Dermis blood vessel endothelial cell (primary cell): Measurements from ENCODE around the gene MAPT. TPM values are rescaled to one million over a fixed set of nuclear protein-coding genes. Genes with fewer than 3 reads are reported as not detected.
"Not testable (repeated sequence)": the region's sequence is repeated elsewhere in the genome, so short reads cannot be mapped to it uniquely, and the experiment has no call there.

ENCODE experiments used
- DNase-seq: peaks from one replicate; pipeline ENCODE4 v3.0.0; 2010
- total RNA-seq: library from RNA; depleted of rRNA; stranded (reverse); fragments of >200 nt; gene quantifications from 2 replicates; pipeline ENCODE4 v1.2.3, GENCODE V29; 2014

The MAPT gene
- total RNA-seq, 1 donor from 2014 or later: under 0.01 TPM

DNA sequence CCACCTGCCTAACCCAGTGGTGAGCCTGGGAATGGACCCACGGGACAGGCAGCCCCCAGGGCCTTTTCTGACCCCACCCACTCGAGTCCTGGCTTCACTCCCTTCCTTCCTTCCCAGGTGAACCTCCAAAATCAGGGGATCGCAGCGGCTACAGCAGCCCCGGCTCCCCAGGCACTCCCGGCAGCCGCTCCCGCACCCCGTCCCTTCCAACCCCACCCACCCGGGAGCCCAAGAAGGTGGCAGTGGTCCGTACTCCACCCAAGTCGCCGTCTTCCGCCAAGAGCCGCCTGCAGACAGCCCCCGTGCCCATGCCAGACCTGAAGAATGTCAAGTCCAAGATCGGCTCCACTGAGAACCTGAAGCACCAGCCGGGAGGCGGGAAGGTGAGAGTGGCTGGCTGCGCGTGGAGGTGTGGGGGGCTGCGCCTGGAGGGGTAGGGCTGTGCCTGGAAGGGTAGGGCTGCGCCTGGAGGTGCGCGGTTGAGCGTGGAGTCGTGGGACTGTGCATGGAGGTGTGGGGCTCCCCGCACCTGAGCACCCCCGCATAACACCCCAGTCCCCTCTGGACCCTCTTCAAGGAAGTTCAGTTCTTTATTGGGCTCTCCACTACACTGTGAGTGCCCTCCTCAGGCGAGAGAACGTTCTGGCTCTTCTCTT is 102.1 kb downstream of the MAPT start:
- DNase-seq: no peak

DNA sequence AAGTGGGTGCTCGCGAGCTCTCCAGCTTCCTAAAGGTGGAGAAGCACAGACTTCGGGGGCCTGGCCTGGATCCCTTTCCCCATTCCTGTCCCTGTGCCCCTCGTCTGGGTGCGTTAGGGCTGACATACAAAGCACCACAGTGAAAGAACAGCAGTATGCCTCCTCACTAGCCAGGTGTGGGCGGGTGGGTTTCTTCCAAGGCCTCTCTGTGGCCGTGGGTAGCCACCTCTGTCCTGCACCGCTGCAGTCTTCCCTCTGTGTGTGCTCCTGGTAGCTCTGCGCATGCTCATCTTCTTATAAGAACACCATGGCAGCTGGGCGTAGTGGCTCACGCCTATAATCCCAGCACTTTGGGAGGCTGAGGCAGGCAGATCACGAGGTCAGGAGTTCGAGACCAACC is 102.8 kb downstream of the MAPT start:
- no peak for DNase-seq

DNA sequence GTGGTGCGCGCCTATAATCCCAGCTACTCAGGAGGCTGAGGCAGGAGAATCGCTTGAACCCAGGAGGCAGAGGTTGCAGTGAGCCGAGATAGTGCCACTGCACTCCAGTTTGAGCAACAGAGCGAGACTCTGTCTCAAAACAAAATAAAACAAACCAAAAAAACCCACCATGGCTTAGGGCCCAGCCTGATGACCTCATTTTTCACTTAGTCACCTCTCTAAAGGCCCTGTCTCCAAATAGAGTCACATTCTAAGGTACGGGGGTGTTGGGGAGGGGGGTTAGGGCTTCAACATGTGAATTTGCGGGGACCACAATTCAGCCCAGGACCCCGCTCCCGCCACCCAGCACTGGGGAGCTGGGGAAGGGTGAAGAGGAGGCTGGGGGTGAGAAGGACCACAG is 103.3 kb downstream of the MAPT start:
- no peak for DNase-seq

DNA sequence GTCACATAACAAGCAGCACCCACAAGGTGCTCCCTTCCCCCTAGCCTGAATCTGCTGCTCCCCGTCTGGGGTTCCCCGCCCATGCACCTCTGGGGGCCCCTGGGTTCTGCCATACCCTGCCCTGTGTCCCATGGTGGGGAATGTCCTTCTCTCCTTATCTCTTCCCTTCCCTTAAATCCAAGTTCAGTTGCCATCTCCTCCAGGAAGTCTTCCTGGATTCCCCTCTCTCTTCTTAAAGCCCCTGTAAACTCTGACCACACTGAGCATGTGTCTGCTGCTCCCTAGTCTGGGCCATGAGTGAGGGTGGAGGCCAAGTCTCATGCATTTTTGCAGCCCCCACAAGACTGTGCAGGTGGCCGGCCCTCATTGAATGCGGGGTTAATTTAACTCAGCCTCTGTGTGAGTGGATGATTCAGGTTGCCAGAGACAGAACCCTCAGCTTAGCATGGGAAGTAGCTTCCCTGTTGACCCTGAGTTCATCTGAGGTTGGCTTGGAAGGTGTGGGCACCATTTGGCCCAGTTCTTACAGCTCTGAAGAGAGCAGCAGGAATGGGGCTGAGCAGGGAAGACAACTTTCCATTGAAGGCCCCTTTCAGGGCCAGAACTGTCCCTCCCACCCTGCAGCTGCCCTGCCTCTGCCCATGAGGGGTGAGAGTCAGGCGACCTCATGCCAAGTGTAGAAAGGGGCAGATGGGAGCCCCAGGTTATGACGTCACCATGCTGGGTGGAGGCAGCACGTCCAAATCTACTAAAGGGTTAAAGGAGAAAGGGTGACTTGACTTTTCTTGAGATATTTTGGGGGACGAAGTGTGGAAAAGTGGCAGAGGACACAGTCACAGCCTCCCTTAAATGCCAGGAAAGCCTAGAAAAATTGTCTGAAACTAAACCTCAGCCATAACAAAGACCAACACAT is 104.9 kb downstream of the MAPT start, which contains the start of gene STH:
TSS of gene STH (plus strand) at position 264 of the 913 bp plus-strand sequence. CDS start at position 294, 30 bp downstream.
- DNase-seq: no peak

DNA sequence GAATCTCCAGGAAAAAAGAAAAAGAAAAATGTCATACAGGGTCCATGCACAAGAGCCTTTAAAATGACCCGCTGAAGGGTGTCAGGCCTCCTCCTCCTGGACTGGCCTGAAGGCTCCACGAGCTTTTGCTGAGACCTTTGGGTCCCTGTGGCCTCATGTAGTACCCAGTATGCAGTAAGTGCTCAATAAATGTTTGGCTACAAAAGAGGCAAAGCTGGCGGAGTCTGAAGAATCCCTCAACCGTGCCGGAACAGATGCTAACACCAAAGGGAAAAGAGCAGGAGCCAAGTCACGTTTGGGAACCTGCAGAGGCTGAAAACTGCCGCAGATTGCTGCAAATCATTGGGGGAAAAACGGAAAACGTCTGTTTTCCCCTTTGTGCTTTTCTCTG is 105.5 kb downstream of the MAPT start:
- DNase-seq: no peak

DNA sequence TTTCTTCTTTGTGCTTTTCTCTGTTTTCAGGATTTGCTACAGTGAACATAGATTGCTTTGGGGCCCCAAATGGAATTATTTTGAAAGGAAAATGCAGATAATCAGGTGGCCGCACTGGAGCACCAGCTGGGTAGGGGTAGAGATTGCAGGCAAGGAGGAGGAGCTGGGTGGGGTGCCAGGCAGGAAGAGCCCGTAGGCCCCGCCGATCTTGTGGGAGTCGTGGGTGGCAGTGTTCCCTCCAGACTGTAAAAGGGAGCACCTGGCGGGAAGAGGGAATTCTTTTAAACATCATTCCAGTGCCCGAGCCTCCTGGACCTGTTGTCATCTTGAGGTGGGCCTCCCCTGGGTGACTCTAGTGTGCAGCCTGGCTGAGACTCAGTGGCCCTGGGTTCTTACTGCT is 105.9 kb downstream of the MAPT start:
- DNase-seq: no peak

DNA sequence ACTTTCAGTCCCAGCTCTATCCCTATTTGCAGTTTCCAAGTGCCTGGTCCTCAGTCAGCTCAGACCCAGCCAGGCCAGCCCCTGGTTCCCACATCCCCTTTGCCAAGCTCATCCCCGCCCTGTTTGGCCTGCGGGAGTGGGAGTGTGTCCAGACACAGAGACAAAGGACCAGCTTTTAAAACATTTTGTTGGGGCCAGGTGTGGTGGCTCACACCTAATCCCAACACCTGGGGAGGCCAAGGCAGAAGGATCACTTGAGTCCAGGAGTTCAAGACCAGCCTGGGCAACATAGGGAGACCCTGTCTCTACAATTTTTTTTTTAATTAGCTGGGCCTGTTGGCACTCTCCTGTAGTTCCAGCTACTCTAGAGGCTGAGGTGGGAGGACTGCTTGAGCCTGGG is 106.4 kb downstream of the MAPT start:
- DNase-seq: no peak

DNA sequence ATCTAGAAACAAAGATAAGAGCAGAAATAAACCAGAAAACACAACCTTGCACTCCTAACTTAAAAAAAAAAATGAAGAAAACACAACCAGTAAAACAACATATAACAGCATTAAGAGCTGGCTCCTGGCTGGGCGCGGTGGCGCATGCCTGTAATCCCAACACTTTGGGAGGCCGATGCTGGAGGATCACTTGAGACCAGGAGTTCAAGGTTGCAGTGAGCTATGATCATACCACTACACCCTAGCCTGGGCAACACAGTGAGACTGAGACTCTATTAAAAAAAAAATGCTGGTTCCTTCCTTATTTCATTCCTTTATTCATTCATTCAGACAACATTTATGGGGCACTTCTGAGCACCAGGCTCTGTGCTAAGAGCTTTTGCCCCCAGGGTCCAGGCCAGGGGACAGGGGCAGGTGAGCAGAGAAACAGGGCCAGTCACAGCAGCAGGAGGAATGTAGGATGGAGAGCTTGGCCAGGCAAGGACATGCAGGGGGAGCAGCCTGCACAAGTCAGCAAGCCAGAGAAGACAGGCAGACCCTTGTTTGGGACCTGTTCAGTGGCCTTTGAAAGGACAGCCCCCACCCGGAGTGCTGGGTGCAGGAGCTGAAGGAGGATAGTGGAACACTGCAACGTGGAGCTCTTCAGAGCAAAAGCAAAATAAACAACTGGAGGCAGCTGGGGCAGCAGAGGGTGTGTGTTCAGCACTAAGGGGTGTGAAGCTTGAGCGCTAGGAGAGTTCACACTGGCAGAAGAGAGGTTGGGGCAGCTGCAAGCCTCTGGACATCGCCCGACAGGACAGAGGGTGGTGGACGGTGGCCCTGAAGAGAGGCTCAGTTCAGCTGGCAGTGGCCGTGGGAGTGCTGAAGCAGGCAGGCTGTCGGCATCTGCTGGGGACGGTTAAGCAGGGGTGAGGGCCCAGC is 107.3 kb downstream of the MAPT start:
- DNase-seq: no peak

DNA sequence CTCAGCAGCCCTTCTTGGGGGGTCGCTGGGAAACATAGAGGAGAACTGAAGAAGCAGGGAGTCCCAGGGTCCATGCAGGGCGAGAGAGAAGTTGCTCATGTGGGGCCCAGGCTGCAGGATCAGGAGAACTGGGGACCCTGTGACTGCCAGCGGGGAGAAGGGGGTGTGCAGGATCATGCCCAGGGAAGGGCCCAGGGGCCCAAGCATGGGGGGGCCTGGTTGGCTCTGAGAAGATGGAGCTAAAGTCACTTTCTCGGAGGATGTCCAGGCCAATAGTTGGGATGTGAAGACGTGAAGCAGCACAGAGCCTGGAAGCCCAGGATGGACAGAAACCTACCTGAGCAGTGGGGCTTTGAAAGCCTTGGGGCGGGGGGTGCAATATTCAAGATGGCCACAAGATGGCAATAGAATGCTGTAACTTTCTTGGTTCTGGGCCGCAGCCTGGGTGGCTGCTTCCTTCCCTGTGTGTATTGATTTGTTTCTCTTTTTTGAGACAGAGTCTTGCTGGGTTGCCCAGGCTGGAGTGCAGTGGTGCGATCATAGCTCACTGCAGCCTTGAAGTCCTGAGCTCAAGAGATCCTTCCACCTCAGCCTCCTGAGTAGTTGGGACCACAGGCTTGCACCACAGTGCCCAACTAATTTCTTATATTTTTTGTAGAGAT is 108.1 kb downstream of the MAPT start:
- DNase-seq: peak; percentile 75

DNA sequence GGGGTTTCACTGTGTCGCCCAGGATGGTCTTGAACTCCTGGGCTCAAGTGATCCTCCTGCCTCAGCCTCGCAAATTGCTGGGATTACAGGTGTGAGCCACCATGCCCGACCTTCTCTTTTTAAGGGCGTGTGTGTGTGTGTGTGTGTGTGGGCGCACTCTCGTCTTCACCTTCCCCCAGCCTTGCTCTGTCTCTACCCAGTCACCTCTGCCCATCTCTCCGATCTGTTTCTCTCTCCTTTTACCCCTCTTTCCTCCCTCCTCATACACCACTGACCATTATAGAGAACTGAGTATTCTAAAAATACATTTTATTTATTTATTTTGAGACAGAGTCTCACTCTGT is 108.6 kb downstream of the MAPT start:
- DNase-seq: no peak

DNA sequence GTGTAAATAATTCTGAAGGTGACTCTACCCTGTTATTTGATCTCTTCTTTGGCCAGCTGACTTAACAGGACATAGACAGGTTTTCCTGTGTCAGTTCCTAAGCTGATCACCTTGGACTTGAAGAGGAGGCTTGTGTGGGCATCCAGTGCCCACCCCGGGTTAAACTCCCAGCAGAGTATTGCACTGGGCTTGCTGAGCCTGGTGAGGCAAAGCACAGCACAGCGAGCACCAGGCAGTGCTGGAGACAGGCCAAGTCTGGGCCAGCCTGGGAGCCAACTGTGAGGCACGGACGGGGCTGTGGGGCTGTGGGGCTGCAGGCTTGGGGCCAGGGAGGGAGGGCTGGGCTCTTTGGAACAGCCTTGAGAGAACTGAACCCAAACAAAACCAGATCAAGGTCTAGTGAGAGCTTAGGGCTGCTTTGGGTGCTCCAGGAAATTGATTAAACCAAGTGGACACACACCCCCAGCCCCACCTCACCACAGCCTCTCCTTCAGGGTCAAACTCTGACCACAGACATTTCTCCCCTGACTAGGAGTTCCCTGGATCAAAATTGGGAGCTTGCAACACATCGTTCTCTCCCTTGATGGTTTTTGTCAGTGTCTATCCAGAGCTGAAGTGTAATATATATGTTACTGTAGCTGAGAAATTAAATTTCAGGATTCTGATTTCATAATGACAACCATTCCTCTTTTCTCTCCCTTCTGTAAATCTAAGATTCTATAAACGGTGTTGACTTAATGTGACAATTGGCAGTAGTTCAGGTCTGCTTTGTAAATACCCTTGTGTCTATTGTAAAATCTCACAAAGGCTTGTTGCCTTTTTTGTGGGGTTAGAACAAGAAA is 109.8 kb downstream of the MAPT start:
- DNase-seq: no peak

DNA sequence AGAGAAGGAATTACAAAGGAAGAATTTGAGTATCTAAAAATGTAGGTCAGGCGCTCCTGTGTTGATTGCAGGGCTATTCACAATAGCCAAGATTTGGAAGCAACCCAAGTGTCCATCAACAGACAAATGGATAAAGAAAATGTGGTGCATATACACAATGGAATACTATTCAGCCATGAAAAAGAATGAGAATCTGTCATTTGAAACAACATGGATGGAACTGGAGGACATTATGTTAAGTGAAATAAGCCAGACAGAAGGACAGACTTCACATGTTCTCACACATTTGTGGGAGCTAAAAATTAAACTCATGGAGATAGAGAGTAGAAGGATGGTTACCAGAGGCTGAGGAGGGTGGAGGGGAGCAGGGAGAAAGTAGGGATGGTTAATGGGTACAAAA is 111.7 kb downstream of the MAPT start:
- DNase-seq: not testable (repeated sequence)

DNA sequence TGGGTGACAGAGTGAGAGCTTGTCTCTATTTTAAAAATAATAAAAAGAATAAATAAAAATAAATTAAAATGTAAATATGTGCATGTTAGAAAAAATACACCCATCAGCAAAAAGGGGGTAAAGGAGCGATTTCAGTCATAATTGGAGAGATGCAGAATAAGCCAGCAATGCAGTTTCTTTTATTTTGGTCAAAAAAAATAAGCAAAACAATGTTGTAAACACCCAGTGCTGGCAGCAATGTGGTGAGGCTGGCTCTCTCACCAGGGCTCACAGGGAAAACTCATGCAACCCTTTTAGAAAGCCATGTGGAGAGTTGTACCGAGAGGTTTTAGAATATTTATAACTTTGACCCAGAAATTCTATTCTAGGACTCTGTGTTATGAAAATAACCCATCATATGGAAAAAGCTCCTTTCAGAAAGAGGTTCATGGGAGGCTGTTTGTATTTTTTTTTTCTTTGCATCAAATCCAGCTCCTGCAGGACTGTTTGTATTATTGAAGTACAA is 113.2 kb downstream of the MAPT start:
- no peak for DNase-seq

DNA sequence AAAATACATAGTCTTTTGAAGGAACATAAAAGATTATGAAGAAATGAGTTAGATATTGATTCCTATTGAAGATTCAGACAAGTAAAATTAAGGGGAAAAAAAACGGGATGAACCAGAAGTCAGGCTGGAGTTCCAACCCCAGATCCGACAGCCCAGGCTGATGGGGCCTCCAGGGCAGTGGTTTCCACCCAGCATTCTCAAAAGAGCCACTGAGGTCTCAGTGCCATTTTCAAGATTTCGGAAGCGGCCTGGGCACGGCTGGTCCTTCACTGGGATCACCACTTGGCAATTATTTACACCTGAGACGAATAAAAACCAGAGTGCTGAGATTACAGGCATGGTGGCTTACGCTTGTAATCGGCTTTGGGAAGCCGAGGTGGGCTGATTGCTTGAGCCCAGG is 114.2 kb downstream of the MAPT start:
- no peak for DNase-seq

DNA sequence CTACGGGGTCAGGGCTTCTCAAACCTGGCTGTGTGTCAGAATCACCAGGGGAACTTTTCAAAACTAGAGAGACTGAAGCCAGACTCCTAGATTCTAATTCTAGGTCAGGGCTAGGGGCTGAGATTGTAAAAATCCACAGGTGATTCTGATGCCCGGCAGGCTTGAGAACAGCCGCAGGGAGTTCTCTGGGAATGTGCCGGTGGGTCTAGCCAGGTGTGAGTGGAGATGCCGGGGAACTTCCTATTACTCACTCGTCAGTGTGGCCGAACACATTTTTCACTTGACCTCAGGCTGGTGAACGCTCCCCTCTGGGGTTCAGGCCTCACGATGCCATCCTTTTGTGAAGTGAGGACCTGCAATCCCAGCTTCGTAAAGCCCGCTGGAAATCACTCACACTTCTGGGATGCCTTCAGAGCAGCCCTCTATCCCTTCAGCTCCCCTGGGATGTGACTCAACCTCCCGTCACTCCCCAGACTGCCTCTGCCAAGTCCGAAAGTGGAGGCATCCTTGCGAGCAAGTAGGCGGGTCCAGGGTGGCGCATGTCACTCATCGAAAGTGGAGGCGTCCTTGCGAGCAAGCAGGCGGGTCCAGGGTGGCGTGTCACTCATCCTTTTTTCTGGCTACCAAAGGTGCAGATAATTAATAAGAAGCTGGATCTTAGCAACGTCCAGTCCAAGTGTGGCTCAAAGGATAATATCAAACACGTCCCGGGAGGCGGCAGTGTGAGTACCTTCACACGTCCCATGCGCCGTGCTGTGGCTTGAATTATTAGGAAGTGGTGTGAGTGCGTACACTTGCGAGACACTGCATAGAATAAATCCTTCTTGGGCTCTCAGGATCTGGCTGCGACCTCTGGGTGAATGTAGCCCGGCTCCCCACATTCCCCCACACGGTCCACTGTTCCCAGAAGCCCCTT is 115.6 kb downstream of the MAPT start:
- DNase-seq: peak; percentile 42

DNA sequence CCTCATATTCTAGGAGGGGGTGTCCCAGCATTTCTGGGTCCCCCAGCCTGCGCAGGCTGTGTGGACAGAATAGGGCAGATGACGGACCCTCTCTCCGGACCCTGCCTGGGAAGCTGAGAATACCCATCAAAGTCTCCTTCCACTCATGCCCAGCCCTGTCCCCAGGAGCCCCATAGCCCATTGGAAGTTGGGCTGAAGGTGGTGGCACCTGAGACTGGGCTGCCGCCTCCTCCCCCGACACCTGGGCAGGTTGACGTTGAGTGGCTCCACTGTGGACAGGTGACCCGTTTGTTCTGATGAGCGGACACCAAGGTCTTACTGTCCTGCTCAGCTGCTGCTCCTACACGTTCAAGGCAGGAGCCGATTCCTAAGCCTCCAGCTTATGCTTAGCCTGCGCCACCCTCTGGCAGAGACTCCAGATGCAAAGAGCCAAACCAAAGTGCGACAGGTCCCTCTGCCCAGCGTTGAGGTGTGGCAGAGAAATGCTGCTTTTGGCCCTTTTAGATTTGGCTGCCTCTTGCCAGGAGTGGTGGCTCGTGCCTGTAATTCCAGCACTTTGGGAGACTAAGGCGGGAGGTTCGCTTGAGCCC is 116.3 kb downstream of the MAPT start:
- no peak for DNase-seq

DNA sequence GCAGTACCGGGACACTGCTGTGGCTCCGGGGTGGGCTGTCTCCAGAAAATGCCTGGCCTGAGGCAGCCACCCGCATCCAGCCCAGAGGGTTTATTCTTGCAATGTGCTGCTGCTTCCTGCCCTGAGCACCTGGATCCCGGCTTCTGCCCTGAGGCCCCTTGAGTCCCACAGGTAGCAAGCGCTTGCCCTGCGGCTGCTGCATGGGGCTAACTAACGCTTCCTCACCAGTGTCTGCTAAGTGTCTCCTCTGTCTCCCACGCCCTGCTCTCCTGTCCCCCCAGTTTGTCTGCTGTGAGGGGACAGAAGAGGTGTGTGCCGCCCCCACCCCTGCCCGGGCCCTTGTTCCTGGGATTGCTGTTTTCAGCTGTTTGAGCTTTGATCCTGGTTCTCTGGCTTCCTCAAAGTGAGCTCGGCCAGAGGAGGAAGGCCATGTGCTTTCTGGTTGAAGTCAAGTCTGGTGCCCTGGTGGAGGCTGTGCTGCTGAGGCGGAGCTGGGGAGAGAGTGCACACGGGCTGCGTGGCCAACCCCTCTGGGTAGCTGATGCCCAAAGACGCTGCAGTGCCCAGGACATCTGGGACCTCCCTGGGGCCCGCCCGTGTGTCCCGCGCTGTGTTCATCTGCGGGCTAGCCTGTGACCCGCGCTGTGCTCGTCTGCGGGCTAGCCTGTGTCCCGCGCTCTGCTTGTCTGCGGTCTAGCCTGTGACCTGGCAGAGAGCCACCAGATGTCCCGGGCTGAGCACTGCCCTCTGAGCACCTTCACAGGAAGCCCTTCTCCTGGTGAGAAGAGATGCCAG is 117.6 kb downstream of the MAPT start:
- no peak for DNase-seq

DNA sequence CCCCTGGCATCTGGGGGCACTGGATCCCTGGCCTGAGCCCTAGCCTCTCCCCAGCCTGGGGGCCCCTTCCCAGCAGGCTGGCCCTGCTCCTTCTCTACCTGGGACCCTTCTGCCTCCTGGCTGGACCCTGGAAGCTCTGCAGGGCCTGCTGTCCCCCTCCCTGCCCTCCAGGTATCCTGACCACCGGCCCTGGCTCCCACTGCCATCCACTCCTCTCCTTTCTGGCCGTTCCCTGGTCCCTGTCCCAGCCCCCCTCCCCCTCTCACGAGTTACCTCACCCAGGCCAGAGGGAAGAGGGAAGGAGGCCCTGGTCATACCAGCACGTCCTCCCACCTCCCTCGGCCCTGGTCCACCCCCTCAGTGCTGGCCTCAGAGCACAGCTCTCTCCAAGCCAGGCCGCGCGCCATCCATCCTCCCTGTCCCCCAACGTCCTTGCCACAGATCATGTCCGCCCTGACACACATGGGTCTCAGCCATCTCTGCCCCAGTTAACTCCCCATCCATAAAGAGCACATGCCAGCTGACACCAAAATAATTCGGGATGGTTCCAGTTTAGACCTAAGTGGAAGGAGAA is 118.2 kb downstream of the MAPT start:
- DNase-seq: no peak

DNA sequence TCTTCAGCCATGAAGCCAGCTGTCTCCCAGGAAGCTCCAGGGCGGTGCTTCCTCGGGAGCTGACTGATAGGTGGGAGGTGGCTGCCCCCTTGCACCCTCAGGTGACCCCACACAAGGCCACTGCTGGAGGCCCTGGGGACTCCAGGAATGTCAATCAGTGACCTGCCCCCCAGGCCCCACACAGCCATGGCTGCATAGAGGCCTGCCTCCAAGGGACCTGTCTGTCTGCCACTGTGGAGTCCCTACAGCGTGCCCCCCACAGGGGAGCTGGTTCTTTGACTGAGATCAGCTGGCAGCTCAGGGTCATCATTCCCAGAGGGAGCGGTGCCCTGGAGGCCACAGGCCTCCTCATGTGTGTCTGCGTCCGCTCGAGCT is 118.8 kb downstream of the MAPT start:
- no peak for DNase-seq
